WTC11 (cell line): ENCODE measurements around the gene RAB43. TPM values are rescaled to one million over a fixed set of nuclear protein-coding genes. Genes with fewer than 3 reads are reported as not detected.

Experiments
- ATAC-seq: fragments of 200-7000 bp; cut with Tn5 transposase; 2 replicates; pipeline ENCODE4 v1.10.0; 2021; ENCODE audit warnings: mild to moderate bottlenecking, moderate library complexity
- CTCF ChIA-PET: fragments of 300-600 bp; sonication (Branson Sonifier 250); formaldehyde crosslinking; loops from one replicate; lab custom pipeline; 2021; ENCODE audit warnings: antibody characterized with exemption; lab: Charles Lee
- POLR2A ChIA-PET: fragments of 350-600 bp; sonication (Branson Sonifier 250); formaldehyde crosslinking; loops from one replicate; lab custom pipeline; 2021; ENCODE audit warnings: antibody characterized with exemption; lab: Charles Lee
- DNase-seq: peaks from one replicate; pipeline ENCODE4 v3.0.0; 2021; ENCODE audit warnings: low spot score
- H3K27ac Mint-ChIP-seq: 2 replicates; pipeline ENCODE4 v1.8.0; 2021; ENCODE audit warnings: mixed read lengths
- H3K27me3 Mint-ChIP-seq: 2 replicates; pipeline ENCODE4 v1.8.0; 2021; ENCODE audit warnings: low read depth, mild to moderate bottlenecking, moderate library complexity, mixed read lengths
- H3K36me3 Mint-ChIP-seq: 2 replicates; pipeline ENCODE4 v1.8.0; 2021; ENCODE audit warnings: mixed read lengths
- H3K4me1 Mint-ChIP-seq: 2 replicates; pipeline ENCODE4 v1.8.0; 2022; ENCODE audit warnings: mixed read lengths
- H3K4me3 Mint-ChIP-seq: 2 replicates; pipeline ENCODE4 v1.8.0; 2021; ENCODE audit warnings: mild to moderate bottlenecking, moderate library complexity, mixed read lengths
- H3K9me3 Mint-ChIP-seq: 2 replicates; pipeline ENCODE4 v1.8.0; 2021; ENCODE audit warnings: mixed read lengths
- ARID4B ChIP-seq: sonication (generic); formaldehyde crosslinking; IDR thresholded peaks from 2 replicates; pipeline ENCODE4 v1.8.0; 2023; ENCODE audit warnings: missing genetic modification reagents, mild to moderate bottlenecking, borderline replicate concordance
- ATF2 ChIP-seq: sonication (generic); formaldehyde crosslinking; IDR thresholded peaks from 2 replicates; pipeline ENCODE4 v1.8.1; 2022; ENCODE audit warnings: low read depth, missing genetic modification reagents, borderline replicate concordance
- CDX4 ChIP-seq: fragments of 250-450 bp; sonication (Bioruptor Pico); IDR thresholded peaks from 2 replicates; pipeline ENCODE4 v1.9.0; 2021; ENCODE audit warnings: moderate library complexity, mild to moderate bottlenecking, inconsistent platforms, borderline replicate concordance
- CTCF ChIP-seq: fragments of 200-600 bp; IDR thresholded peaks from 2 replicates; pipeline ENCODE4 v1.8.0; 2022; ENCODE audit warnings: antibody characterized with exemption
- GTF2I ChIP-seq: fragments of 250-450 bp; sonication (Bioruptor Pico); conservative IDR thresholded peaks from 2 replicates; pipeline ENCODE4 v1.4.0; 2021; ENCODE audit warnings: mild to moderate bottlenecking
- IRF2 ChIP-seq: sonication (generic); formaldehyde crosslinking; IDR thresholded peaks from 2 replicates; pipeline ENCODE4 v1.8.0; 2022; ENCODE audit warnings: low read depth, missing genetic modification reagents, borderline replicate concordance
- JUN ChIP-seq: sonication (generic); formaldehyde crosslinking; IDR thresholded peaks from 2 replicates; pipeline ENCODE4 v1.8.0; 2023; ENCODE audit warnings: mild to moderate bottlenecking, missing genetic modification reagents
- NFATC4 ChIP-seq: fragments of 250-450 bp; sonication (Bioruptor Pico); IDR thresholded peaks from 2 replicates; pipeline ENCODE4 v1.9.0; 2021; ENCODE audit warnings: mild to moderate bottlenecking
- NR1H2 ChIP-seq: sonication (generic); formaldehyde crosslinking; IDR thresholded peaks from 2 replicates; pipeline ENCODE4 v1.9.0; 2021; ENCODE audit warnings: mild to moderate bottlenecking, moderate library complexity, missing genetic modification reagents
- ZBTB21 ChIP-seq: sonication (generic); formaldehyde crosslinking; IDR thresholded peaks from 2 replicates; pipeline ENCODE4 v1.8.1; 2023; ENCODE audit warnings: mild to moderate bottlenecking, missing genetic modification reagents, borderline replicate concordance
- ZNF121 ChIP-seq: sonication (generic); formaldehyde crosslinking; IDR thresholded peaks from 2 replicates; pipeline ENCODE4 v1.8.0; 2023; ENCODE audit warnings: missing genetic modification reagents
- ZNF416 ChIP-seq: fragments of 250-450 bp; sonication (Bioruptor Pico); IDR thresholded peaks from 2 replicates; pipeline ENCODE4 v1.9.0; 2021; ENCODE audit warnings: mild to moderate bottlenecking, inconsistent platforms
- ZNF671 ChIP-seq: fragments of 250-450 bp; sonication (Bioruptor Pico); IDR thresholded peaks from 2 replicates; pipeline ENCODE4 v1.8.0; 2021; ENCODE audit warnings: mild to moderate bottlenecking
- total RNA-seq: library from RNA; stranded (reverse); gene quantifications from 3 replicates; pipeline ENCODE4 v1.2.3, GENCODE V29; 2021

Gene RAB43
- total RNA-seq, 1 experiment from 2014 or later, result 34.5 TPM

GRCh38 chr3:129118745-129119144, 2.9 kb downstream of the RAB43 start:
- Mint-ChIP-seq H3K36me3 (no peaks in the 10 kb centered on the region), H3K27me3 (peaks cover 4% of the 10 kb centered on the region; the same call in 1 of the 2 replicates), H3K4me3 (peak overlapping the region; percentile 83; the same call in 1 of the 2 replicates), H3K27ac (peak overlapping the region; percentile 99), H3K9me3 (no peaks in the 10 kb centered on the region), H3K4me1 (peaks cover 70% of the 10 kb centered on the region)
- POLR2A ChIA-PET, result no interaction called here
- ATAC-seq, result no peak
- CTCF ChIA-PET, result interaction anchor here (1.5 to 5.5 kb wide), 4 partner anchors 43 to 148 kb away, joined by 4 to 54 read pairs (median 18); no protein-coding TSS in a partner anchor
- TF ChIP-seq ZNF121 (no peak), JUN (no peak), ARID4B (CRISPR knock-in tag) (no peak), ZNF416 (CRISPR knock-in tag) (no peak), NR1H2 (CRISPR knock-in tag) (no peak)
- DNase-seq, result no peak

- no peaks in the 10 kb centered on the region for H3K9me3 Mint-ChIP-seq
- peaks cover 61% of the 10 kb centered on the region for H3K4me1 Mint-ChIP-seq
- DNase-seq (no peak), ATAC-seq (no peak)
- no peaks in the 10 kb centered on the region for H3K36me3 Mint-ChIP-seq
- no peaks in the 10 kb centered on the region for H3K27me3 Mint-ChIP-seq
- H3K4me3 Mint-ChIP-seq, result no peak overlapping the region
- TF ChIP-seq IRF2 (no peak), JUN (no peak), ZNF671 (CRISPR knock-in tag) (no peak), CDX4 (no peak)
- H3K27ac Mint-ChIP-seq, result peak overlapping the region; percentile 43
- ChIA-PET POLR2A (interaction anchor here (0.8 kb wide), 1 partner anchor 47 kb away, joined by 3 read pairs; no protein-coding TSS in a partner anchor), CTCF (interaction anchor here (1.1 to 1.3 kb wide), 3 partner anchors 46 to 147 kb away, joined by 4 to 6 read pairs (median 6); no protein-coding TSS in a partner anchor)
Measured at GRCh38 chr3:129117134-129117533, 4.5 kb downstream of the RAB43 start.

- peak overlapping the region; percentile 46 for H3K4me3 Mint-ChIP-seq
- H3K27ac Mint-ChIP-seq, result peak overlapping the region; percentile 95
- no peak for TF ChIP-seq NFATC4 (CRISPR knock-in tag)
- TF ChIP-seq GTF2I (CRISPR knock-in tag), result no peak
- no peak for TF ChIP-seq CTCF
- no peak for TF ChIP-seq ATF2 (CRISPR knock-in tag)
- TF ChIP-seq ZBTB21, result no peak
- H3K36me3 Mint-ChIP-seq, result no peaks in the 10 kb centered on the region
- DNase-seq, result no peak
- CTCF ChIA-PET, result interaction anchor here (0.6 to 1.3 kb wide), 5 partner anchors 46 to 436 kb away, joined by 3 to 6 read pairs (median 4); no protein-coding TSS in a partner anchor
- POLR2A ChIA-PET, result interaction anchor here (0.8 kb wide), 1 partner anchor 47 kb away, joined by 3 read pairs; no protein-coding TSS in a partner anchor
- no peaks in the 10 kb centered on the region for H3K27me3 Mint-ChIP-seq
- ATAC-seq, result no peak; the same call in 1 of the 2 replicates
- peaks cover 61% of the 10 kb centered on the region for H3K4me1 Mint-ChIP-seq
- no peaks in the 10 kb centered on the region for H3K9me3 Mint-ChIP-seq
Measured at GRCh38 chr3:129116482-129116946, 5.1 kb downstream of the RAB43 start.
